Mesenchymal stem cell (in vitro differentiated cells and primary cell): Measurements from ENCODE around the gene CTSC.
"Not testable (repeated sequence)": the region's sequence is repeated elsewhere in the genome, so short reads cannot be mapped to it uniquely, and the experiment has no call there.

ENCODE experiments used
- DNase-seq: peaks from one replicate; pipeline ENCODE4 v3.0.0-alpha.2; 2013
- H2AFZ ChIP-seq: one replicate; pipeline ENCODE4 v1.6.1; 2013; ENCODE audit warnings: low read depth, mild to moderate bottlenecking, control low read depth, inconsistent platforms, low read length, moderate library complexity
- H2AK5ac ChIP-seq: 2 replicates; pipeline ENCODE4 v1.6.1; 2013; ENCODE audit warnings: low read length, moderate library complexity, mild to moderate bottlenecking, inconsistent platforms; ENCODE audit not compliant: severe bottlenecking
- H2BK120ac ChIP-seq: one replicate; pipeline ENCODE4 v1.6.1; 2013; ENCODE audit warnings: low read depth, mild to moderate bottlenecking, inconsistent platforms, low read length, moderate library complexity
- H2BK12ac ChIP-seq, 2 experiments: one replicate each; pipeline ENCODE4 v1.6.1; 2013; ENCODE audit warnings: inconsistent platforms in 2 of 2, low read length in 2 of 2, mild to moderate bottlenecking in 2 of 2, moderate library complexity in 2 of 2, control low read depth in 1 of 2
- H2BK15ac ChIP-seq: one replicate; pipeline ENCODE4 v1.6.1; 2013; ENCODE audit warnings: mild to moderate bottlenecking, low read depth, inconsistent platforms; ENCODE audit not compliant: poor library complexity, severe bottlenecking
- H2BK5ac ChIP-seq: 2 replicates; pipeline ENCODE4 v1.6.1; 2013; ENCODE audit warnings: low read depth, mild to moderate bottlenecking, low read length, control low read depth, inconsistent platforms; ENCODE audit not compliant: poor library complexity, severe bottlenecking
- H3K14ac ChIP-seq, 2 experiments: one replicate each; pipeline ENCODE4 v1.6.1; 2013; ENCODE audit warnings: inconsistent platforms in 2 of 2, low read length in 2 of 2, control low read depth in 1 of 2, mild to moderate bottlenecking in 1 of 2, moderate library complexity in 1 of 2
- H3K18ac ChIP-seq, 2 experiments: one replicate each; pipeline ENCODE4 v1.6.1; 2013; ENCODE audit warnings: inconsistent platforms in 2 of 2, low read length in 2 of 2, control low read depth in 1 of 2, low read depth in 1 of 2, mild to moderate bottlenecking in 1 of 2
- H3K23ac ChIP-seq, 2 experiments: one replicate each; pipeline ENCODE4 v1.6.1; 2013; ENCODE audit warnings: inconsistent platforms in 2 of 2, low read length in 2 of 2, mild to moderate bottlenecking in 2 of 2, moderate library complexity in 2 of 2, control low read depth in 1 of 2
- H3K27ac ChIP-seq: 2 replicates; pipeline ENCODE4 v1.5.1; 2013; ENCODE audit warnings: mild to moderate bottlenecking, moderate library complexity, low read length, control low read depth, inconsistent platforms; ENCODE audit not compliant: poor library complexity, severe bottlenecking
- H3K27me3 ChIP-seq, 2 experiments: 2 replicates each; pipeline versions ENCODE4 v1.6.1 to v1.7.0; 2013; ENCODE audit warnings: low read length in 2 of 2, mild to moderate bottlenecking in 2 of 2, moderate library complexity in 2 of 2, control low read depth in 1 of 2, inconsistent platforms in 1 of 2; ENCODE audit not compliant: control insufficient read depth in 1 of 2, insufficient read depth in 1 of 2
- H3K36me3 ChIP-seq, 2 experiments: 2 replicates each; pipeline versions ENCODE4 v1.6.1 to v1.7.0; 2013; ENCODE audit warnings: low read length in 2 of 2, control low read depth in 1 of 2, inconsistent platforms in 1 of 2, low read depth in 1 of 2, mild to moderate bottlenecking in 1 of 2; ENCODE audit not compliant: insufficient read depth in 2 of 2, control insufficient read depth in 1 of 2
- H3K4ac ChIP-seq, 2 experiments: one replicate each; pipeline ENCODE4 v1.6.1; 2013; ENCODE audit warnings: inconsistent platforms in 2 of 2, low read length in 2 of 2, mild to moderate bottlenecking in 2 of 2, moderate library complexity in 2 of 2, control low read depth in 1 of 2, low read depth in 1 of 2
- H3K4me1 ChIP-seq: 2 replicates; pipeline ENCODE4 v1.6.1; 2013; ENCODE audit warnings: low read depth, low read length, control low read depth; ENCODE audit not compliant: control insufficient read depth, insufficient read depth
- H3K4me2 ChIP-seq: 2 replicates; pipeline ENCODE4 v1.6.1; 2013; ENCODE audit warnings: low read length, mild to moderate bottlenecking, inconsistent platforms; ENCODE audit not compliant: poor library complexity, severe bottlenecking
- H3K4me3 ChIP-seq, 2 experiments: 2 replicates each; pipeline versions ENCODE4 v1.5.1 to v1.7.0; 2013; ENCODE audit warnings: low read length in 2 of 2, mild to moderate bottlenecking in 2 of 2, control low read depth in 1 of 2, low read depth in 1 of 2; ENCODE audit not compliant: insufficient read depth in 1 of 2
- H3K79me1 ChIP-seq: replicated peaks from 2 replicates; pipeline ENCODE4 v1.6.1; 2013; ENCODE audit warnings: mild to moderate bottlenecking, control low read depth, low read length, inconsistent platforms; ENCODE audit not compliant: poor library complexity, severe bottlenecking
- H3K9ac ChIP-seq: 2 replicates; pipeline ENCODE4 v1.7.0; 2013; ENCODE audit warnings: mild to moderate bottlenecking, low read length, moderate library complexity
- H3K9me3 ChIP-seq: 2 replicates; pipeline ENCODE4 v1.7.0; 2013; ENCODE audit warnings: mild to moderate bottlenecking, low read length; ENCODE audit not compliant: control insufficient read depth
- H4K8ac ChIP-seq: one replicate; pipeline ENCODE4 v1.6.1; 2013; ENCODE audit warnings: inconsistent platforms, mild to moderate bottlenecking, low read length, moderate library complexity
- H4K91ac ChIP-seq: one replicate; pipeline ENCODE4 v1.6.1; 2013; ENCODE audit warnings: mild to moderate bottlenecking, low read length, inconsistent platforms
- WGBS: methylation state at CpG from one replicate; pipeline ENCODE4 v1.1.7; 2013; ENCODE audit warnings: mixed read lengths; 5-methylcytosine and 5-hydroxymethylcytosine counted together

CTSC gene

DNA sequence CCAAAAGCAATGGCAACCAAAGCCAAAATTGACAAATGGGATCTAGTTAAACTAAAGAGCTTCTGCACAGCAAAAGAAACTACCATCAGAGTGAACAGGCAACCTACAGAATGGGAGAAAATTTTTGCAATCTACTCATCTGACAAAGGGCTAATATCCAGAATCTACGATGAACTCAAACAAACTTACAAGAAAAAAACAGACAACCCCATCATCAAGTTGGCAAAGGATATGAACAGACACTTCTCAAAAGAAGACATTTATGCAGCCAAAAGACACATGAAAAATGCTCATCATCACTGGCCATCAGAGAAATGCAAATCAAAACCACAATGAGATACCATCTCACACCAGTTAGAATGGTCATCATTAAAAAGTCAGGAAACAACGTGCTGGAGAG, 92.0 kb downstream of the CTSC start:
- H3K27ac ChIP-seq, H3K4ac ChIP-seq, H4K8ac ChIP-seq, H2AK5ac ChIP-seq, H2BK120ac ChIP-seq, H3K18ac ChIP-seq, DNase-seq, H3K36me3 ChIP-seq, H3K4me2 ChIP-seq, H3K27me3 ChIP-seq, H3K79me1 ChIP-seq, H3K9ac ChIP-seq, H2BK5ac ChIP-seq, H2BK15ac ChIP-seq, H3K4me3 ChIP-seq, H3K9me3 ChIP-seq, H3K14ac ChIP-seq, H2BK12ac ChIP-seq, H4K91ac ChIP-seq, H3K4me1 ChIP-seq, H3K23ac ChIP-seq, H2AFZ ChIP-seq: not testable (repeated sequence)
- 100% methylated on average over 1 of the region's 2 CpGs for WGBS
